ENCODE results near the gene DEPDC1. TPM values are rescaled to one million over a fixed set of nuclear protein-coding genes. Genes with fewer than 3 reads are reported as not detected.

The DEPDC1 gene
- polyA plus RNA-seq, 1 experiment = 9.8 TPM

DNA sequence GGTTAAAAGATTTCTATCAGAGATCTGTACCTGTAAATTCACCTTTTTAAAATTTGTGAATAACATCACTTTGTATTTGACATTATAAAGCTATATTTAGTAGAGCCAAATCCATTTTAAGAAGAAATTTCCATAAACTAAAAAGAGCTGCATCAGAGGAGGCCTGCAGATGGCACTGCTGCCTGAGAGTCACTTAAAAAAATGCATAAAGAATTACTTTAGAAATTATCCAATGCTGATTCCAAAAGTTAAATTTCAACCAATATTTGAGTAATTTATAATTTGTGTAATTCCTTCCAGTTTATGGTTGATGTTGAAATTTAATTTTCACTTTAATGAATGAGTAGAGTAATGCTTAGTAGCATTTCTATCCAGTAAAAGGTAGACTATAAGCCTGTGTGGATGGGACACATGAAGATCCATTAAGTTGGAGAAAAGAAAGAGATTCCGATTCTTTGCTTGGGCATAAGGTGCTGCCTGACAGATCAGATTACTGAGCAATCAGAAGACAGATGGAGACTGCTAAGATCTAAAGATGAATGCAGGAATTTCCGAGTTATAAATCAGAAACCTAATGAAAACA, 26.4 kb downstream of the DEPDC1 start:
- no peak for DNase-seq (ENCODE audit: low read depth, low spot score)
- H3K4me3 ChIP-seq (ENCODE audit: low read depth, low read length) = no peak overlapping the region
- H3K27me3 ChIP-seq (ENCODE audit: control insufficient read depth, insufficient read depth, low read length) = no peaks in the 10 kb centered on the region
- no peak overlapping the region for H3K27ac ChIP-seq (ENCODE audit: low read depth, low read length)
- TF ChIP-seq, protein P1, sequence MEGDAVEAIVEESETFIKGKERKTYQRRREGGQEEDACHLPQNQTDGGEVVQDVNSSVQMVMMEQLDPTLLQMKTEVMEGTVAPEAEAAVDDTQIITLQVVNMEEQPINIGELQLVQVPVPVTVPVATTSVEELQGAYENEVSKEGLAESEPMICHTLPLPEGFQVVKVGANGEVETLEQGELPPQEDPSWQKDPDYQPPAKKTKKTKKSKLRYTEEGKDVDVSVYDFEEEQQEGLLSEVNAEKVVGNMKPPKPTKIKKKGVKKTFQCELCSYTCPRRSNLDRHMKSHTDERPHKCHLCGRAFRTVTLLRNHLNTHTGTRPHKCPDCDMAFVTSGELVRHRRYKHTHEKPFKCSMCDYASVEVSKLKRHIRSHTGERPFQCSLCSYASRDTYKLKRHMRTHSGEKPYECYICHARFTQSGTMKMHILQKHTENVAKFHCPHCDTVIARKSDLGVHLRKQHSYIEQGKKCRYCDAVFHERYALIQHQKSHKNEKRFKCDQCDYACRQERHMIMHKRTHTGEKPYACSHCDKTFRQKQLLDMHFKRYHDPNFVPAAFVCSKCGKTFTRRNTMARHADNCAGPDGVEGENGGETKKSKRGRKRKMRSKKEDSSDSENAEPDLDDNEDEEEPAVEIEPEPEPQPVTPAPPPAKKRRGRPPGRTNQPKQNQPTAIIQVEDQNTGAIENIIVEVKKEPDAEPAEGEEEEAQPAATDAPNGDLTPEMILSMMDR (IDR thresholded peaks at IDR 0.05; ENCODE audit: low read depth, low read length) = peak; percentile 82
- ChIA-PET CTCF (interaction anchor here (0.7 to 4.8 kb wide), 24 partner anchors 9 to 1672 kb away, joined by 3 to 48 read pairs (median 5); no protein-coding TSS in a partner anchor), POLR2A (no interaction called here)
- no peaks in the 10 kb centered on the region for H3K9me3 ChIP-seq (ENCODE audit: control insufficient read depth, insufficient read depth, low read length)

DNA sequence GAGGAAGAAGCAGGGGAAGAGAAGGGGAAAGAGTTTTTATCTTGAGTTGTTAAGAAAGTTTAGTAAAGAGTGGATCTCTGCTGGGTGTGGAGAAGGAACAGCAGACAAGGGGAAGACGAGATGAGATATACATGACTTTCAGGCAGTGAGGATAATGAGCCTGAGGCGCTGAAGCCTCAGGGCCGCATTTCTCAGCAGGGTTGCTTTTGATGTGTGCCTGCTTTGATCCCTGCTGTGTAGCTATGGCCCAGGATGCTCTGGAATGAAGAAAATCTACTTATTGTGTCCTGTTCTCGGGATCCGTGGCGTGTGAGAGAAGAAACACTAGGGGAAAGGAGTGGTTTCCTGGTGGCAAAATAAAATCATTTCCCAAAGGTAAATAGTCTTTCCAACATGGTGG, 32.0 kb downstream of the DEPDC1 start:
- TF ChIP-seq, protein P1 (IDR thresholded peaks at IDR 0.05; ENCODE audit: low read depth, low read length) = no peak
- CTCF ChIA-PET = no interaction called here
- POLR2A ChIA-PET = no interaction called here

DNA sequence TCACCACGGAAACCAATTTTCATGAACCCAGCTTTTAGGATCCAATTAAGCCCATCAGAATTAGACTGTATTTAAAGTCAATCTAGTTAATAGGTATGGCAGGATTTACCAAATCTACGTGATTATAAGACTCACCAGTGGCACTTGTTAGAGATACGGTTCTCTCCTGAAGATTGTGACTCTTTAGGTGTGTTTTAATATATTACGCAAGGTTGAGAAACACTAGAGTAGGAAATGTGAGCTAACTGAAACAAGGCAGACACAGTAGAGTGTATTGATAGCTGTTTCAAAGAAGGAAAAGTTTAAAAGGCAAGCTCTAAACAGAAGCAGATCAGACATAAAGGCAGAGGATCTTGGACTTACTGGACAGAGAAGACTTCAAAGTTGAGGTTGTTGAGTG, 35.9 kb downstream of the DEPDC1 start:
- ChIA-PET POLR2A (no interaction called here), CTCF (interaction anchor here (1.7 to 5.4 kb wide), 3 partner anchors 10 to 341 kb away, joined by 5 to 24 read pairs (median 12); no protein-coding TSS in a partner anchor)
- TF ChIP-seq, protein P1 (IDR thresholded peaks at IDR 0.05; ENCODE audit: low read depth, low read length) = no peak
- H3K27ac ChIP-seq (ENCODE audit: low read depth, low read length) = no peak overlapping the region
- no peak for DNase-seq (ENCODE audit: low read depth, low spot score)
- no peaks in the 10 kb centered on the region for H3K27me3 ChIP-seq (ENCODE audit: control insufficient read depth, insufficient read depth, low read length)
- no peaks in the 10 kb centered on the region for H3K9me3 ChIP-seq (ENCODE audit: control insufficient read depth, insufficient read depth, low read length)
- H3K4me3 ChIP-seq (ENCODE audit: low read depth, low read length) = no peak overlapping the region

More for the DNA sequence above, 32.0 kb downstream of the DEPDC1 start:
- Histone ChIP-seq H3K27me3 (ENCODE audit: control insufficient read depth, insufficient read depth, low read length) (no peaks in the 10 kb centered on the region), H3K27ac (ENCODE audit: low read depth, low read length) (no peak overlapping the region), H3K9me3 (ENCODE audit: control insufficient read depth, insufficient read depth, low read length) (no peaks in the 10 kb centered on the region), H3K4me3 (ENCODE audit: low read depth, low read length) (no peak overlapping the region)
- DNase-seq (ENCODE audit: low read depth, low spot score) = no peak

DNA sequence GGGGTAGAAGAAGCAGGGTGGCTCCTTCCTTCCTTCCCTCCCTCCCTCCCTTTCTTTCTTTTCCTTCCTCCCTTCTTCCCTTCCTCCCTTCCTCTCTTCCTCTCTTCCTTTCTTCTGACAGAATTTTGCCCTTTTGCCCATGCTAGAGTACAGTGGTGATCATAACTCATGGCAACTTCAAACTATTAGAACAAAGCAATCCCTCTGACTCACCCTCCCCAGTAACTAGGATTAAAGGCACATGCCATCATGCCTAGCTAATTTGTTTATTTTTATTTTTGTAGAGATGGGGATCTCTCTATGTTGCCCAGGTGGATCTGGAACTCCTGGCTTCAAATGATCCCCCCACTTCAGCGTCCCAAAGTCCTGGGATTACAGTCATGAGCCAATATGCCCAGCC, 37.1 kb downstream of the DEPDC1 start:
- CTCF ChIA-PET = interaction anchor here (5.4 to 9.6 kb wide), 2 partner anchors 11 to 16 kb away, joined by 24 to 94 read pairs; no protein-coding TSS in a partner anchor
- Histone ChIP-seq H3K9me3 (ENCODE audit: control insufficient read depth, insufficient read depth, low read length) (no peaks in the 10 kb centered on the region), H3K27ac (ENCODE audit: low read depth, low read length) (no peak overlapping the region), H3K27me3 (ENCODE audit: control insufficient read depth, insufficient read depth, low read length) (no peaks in the 10 kb centered on the region), H3K4me3 (ENCODE audit: low read depth, low read length) (no peak overlapping the region)
- TF ChIP-seq, protein P1 (IDR thresholded peaks at IDR 0.05; ENCODE audit: low read depth, low read length) = no peak
- DNase-seq (ENCODE audit: low read depth, low spot score) = no peak
- POLR2A ChIA-PET = no interaction called here

DNA sequence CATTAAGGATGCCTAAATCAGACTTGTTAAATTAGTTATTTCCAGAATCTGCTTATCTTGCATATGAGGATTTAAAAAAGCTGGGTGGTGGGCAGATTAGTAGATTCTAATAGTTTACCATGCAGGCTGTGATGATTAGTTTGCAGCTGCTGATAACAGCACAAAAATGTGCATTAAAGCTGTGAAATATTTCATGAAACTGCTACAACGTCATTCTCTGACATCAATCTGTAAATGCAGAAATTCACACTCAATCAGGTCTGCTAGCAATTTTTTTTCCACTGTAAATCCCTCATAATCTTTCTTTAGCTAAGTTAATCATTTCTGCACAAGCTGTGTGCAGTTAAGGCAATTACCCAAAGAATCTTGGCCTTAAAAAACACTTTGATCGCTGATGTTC, 37.8 kb downstream of the DEPDC1 start:
- TF ChIP-seq, protein P1 (IDR thresholded peaks at IDR 0.05; ENCODE audit: low read depth, low read length) = no peak
- H3K9me3 ChIP-seq (ENCODE audit: control insufficient read depth, insufficient read depth, low read length) = no peaks in the 10 kb centered on the region
- POLR2A ChIA-PET = no interaction called here
- no peak overlapping the region for H3K4me3 ChIP-seq (ENCODE audit: low read depth, low read length)
- DNase-seq (ENCODE audit: low read depth, low spot score) = no peak
- CTCF ChIA-PET = interaction anchor here (5.4 to 9.6 kb wide), 2 partner anchors 11 to 16 kb away, joined by 24 to 94 read pairs; no protein-coding TSS in a partner anchor
- no peaks in the 10 kb centered on the region for H3K27me3 ChIP-seq (ENCODE audit: control insufficient read depth, insufficient read depth, low read length)
- H3K27ac ChIP-seq (ENCODE audit: low read depth, low read length) = no peak overlapping the region

Measured in AG04450 (cell line).